C4-2B (cell line): ENCODE measurements around the gene SMIM38.

ENCODE experiments used
- ZFX ChIP-seq: fragments of 450-650 bp; IDR thresholded peaks from 2 replicates; pipeline ENCODE4 v1.6.1; 2017
- TF ChIP-seq, protein P1 (sequence below): fragments of 450-650 bp; conservative IDR thresholded peaks from 2 replicates; pipeline ENCODE4 v1.5.1; 2017; ENCODE audit warnings: mild to moderate bottlenecking

DNA sequence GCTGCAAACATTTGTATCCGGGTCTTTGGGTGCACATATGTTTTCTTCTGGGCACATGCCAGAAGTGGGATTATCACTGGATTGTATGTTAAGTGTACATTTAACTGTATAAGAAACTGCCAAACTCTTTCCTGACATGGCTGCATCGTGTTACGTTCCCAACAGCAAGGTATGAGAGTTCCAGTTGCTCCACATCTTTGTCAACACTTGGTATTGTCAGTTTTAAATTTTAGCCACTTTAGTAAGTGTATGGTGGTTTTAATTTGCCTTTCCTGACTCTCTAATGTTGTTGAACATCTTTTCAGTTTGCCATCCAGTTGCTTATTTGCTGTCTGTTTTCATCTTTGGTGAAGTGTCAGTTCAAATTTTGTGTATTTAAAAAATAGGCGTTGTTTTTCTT, 22.5 kb upstream of the SMIM38 start:
- TF ChIP-seq, protein P1, sequence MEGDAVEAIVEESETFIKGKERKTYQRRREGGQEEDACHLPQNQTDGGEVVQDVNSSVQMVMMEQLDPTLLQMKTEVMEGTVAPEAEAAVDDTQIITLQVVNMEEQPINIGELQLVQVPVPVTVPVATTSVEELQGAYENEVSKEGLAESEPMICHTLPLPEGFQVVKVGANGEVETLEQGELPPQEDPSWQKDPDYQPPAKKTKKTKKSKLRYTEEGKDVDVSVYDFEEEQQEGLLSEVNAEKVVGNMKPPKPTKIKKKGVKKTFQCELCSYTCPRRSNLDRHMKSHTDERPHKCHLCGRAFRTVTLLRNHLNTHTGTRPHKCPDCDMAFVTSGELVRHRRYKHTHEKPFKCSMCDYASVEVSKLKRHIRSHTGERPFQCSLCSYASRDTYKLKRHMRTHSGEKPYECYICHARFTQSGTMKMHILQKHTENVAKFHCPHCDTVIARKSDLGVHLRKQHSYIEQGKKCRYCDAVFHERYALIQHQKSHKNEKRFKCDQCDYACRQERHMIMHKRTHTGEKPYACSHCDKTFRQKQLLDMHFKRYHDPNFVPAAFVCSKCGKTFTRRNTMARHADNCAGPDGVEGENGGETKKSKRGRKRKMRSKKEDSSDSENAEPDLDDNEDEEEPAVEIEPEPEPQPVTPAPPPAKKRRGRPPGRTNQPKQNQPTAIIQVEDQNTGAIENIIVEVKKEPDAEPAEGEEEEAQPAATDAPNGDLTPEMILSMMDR = no peak
- no peak for TF ChIP-seq ZFX
